Gastroesophageal sphincter (tissue), 4 donors: Measurements from ENCODE around the gene FGGY. TPM values are rescaled to one million over a fixed set of nuclear protein-coding genes. Genes with fewer than 3 reads are reported as not detected.

Experiments used
- ATAC-seq: fragments of 150-250 bp; one replicate; pipeline ENCODE4 v1.9.1; 2016; ENCODE audit warnings: mild to moderate bottlenecking, moderate library complexity
- H3K27ac ChIP-seq, 4 donors: fragments of 200-600 bp; sonication (generic) in 3 of 4; 1 replicate in 3 of 4; 2 replicates in 1 of 4; pipeline ENCODE4 v1.5.1; 2016 to 2019
- H3K27me3 ChIP-seq: fragments of 200-600 bp; sonication (generic); one replicate; pipeline ENCODE4 v1.5.1; 2019
- H3K36me3 ChIP-seq, 2 donors: fragments of 200-600 bp; sonication (generic); one replicate each; pipeline ENCODE4 v1.5.1; 2019; ENCODE audit warnings: control low read depth in 1 of 2
- H3K4me1 ChIP-seq, 3 donors: fragments of 200-600 bp; sonication (generic); 1 replicate in 2 of 3; 2 replicates in 1 of 3; pipeline ENCODE4 v1.5.1; 2016 to 2019; ENCODE audit warnings: control low read depth in 2 of 3
- H3K4me3 ChIP-seq, 2 donors: fragments of 200-600 bp; sonication (generic); one replicate each; pipeline ENCODE4 v1.5.1; 2019; ENCODE audit warnings: mild to moderate bottlenecking in 1 of 2, moderate library complexity in 1 of 2
- H3K9me3 ChIP-seq, 3 donors: fragments of 200-600 bp; sonication (generic); one replicate each; pipeline ENCODE4 v1.5.1; 2017 to 2019; ENCODE audit warnings: control low read depth in 2 of 3
- CTCF ChIP-seq, 4 experiments: fragments of 200-600 bp in 2 of 4; fragments of 450-650 bp in 2 of 4; sonication (generic) in 1 of 4; IDR thresholded peaks; one replicate each; pipeline ENCODE4 v1.5.1; 2017 to 2019; ENCODE audit warnings: antibody characterized with exemption in 4 of 4, mild to moderate bottlenecking in 2 of 4, moderate library complexity in 2 of 4
- EP300 ChIP-seq: sonication (generic); formaldehyde crosslinking; IDR thresholded peaks from one replicate; pipeline ENCODE4 v1.6.1; 2017; ENCODE audit warnings: antibody characterized with exemption, mild to moderate bottlenecking
- POLR2A ChIP-seq, 2 donors: fragments of 450-650 bp; IDR thresholded peaks; one replicate each; pipeline ENCODE4 v1.6.1; 2017; ENCODE audit warnings: antibody characterized with exemption in 2 of 2, mild to moderate bottlenecking in 2 of 2, moderate library complexity in 1 of 2
- POLR2AphosphoS5 ChIP-seq: sonication (generic); formaldehyde crosslinking; IDR thresholded peaks from one replicate; pipeline ENCODE4 v1.6.1; 2017; ENCODE audit warnings: antibody characterized with exemption
- WGBS, 2 donors: methylation state at CpG; one replicate each; pipeline ENCODE4 v1.1.5; 2018; ENCODE audit warnings: low coverage in 1 of 2; 5-methylcytosine and 5-hydroxymethylcytosine counted together
- total RNA-seq, 4 donors: library from RNA; depleted of rRNA; stranded (reverse); fragments of >200 nt; gene quantifications; one replicate each; pipeline ENCODE4 v1.1.0, GENCODE V29; 2016

The FGGY gene
- total RNA-seq, 4 donors from 2014 or later, result 19.0 to 29.6 (median 25.2) TPM

DNA sequence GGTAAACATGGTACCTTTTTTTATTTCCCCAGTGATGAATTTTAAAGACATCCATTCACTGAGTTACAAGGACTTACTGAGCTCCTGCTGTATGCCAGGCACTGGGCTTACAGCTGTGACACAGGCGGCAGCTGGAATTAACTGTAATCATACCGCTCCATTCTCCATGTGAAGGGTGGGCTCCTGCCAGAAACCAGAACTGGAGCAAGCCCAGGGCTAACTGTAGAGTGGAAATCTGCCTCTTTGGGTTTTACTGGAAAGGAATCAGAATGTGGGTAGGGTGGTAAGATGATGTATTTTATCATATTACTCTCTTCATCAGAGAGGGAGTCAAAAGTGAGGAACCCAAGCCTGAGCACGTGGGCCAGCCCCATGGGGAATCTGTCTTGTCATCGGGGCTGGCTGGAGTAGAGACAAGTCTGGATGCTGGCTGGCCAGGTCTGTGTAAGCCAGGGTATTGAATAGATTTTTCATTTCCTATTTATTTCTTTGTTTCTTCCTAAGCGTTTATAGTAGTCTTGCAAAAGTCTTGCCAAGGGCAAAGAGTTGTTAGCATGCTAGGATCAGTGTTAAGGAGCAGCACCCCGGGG lies 21.5 kb downstream of the FGGY start:
- ATAC-seq, result peak; percentile 48
- no peak overlapping the region for H3K4me3 ChIP-seq
- no peak for TF ChIP-seq EP300
- no peak for TF ChIP-seq POLR2A (IDR thresholded peaks at IDR 0.05)
- TF ChIP-seq POLR2AphosphoS5, result no peak
- TF ChIP-seq CTCF (IDR thresholded peaks at IDR 0.05), result no peak
- 64 to 73% methylated on average over 2 to 4 of the region's 6 CpGs for WGBS, 2 donors
- no peaks in the 10 kb centered on the region for H3K9me3 ChIP-seq
- no peak overlapping the region for H3K27ac ChIP-seq
- H3K27me3 ChIP-seq, result no peaks in the 10 kb centered on the region
- H3K4me1 ChIP-seq, result peaks cover 0 to 31% (median 4%) of the 10 kb centered on the region in 3 donors
- no peaks in the 10 kb centered on the region for H3K36me3 ChIP-seq

DNA sequence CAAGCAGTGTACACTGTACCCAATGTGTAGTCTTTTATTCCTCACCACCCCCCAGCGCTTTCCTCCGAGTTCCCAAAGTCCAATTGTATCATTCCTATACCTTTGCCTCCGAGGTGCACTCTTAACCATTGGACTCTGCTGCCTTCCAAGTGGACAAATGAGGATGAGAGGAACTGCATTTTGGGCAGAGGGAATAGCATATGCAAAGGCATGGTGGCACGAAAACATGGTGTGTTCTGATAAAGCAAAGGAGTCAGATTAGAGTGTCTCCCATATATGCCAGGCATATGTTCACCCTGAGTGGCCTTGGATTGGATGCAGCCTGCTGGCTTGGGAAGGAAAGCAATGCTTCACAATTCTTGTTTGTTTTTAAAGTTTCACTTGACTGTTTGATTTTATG lies 25.5 kb downstream of the FGGY start:
- Histone ChIP-seq H3K27ac (no peak overlapping the region), H3K9me3 (no peaks in the 10 kb centered on the region), H3K4me1 (peaks cover 0 to 13% (median 0%) of the 10 kb centered on the region in 3 donors), H3K27me3 (no peaks in the 10 kb centered on the region), H3K36me3 (peaks cover 0 to 5% of the 10 kb centered on the region in 2 donors), H3K4me3 (no peak overlapping the region)
- TF ChIP-seq EP300 (no peak), CTCF (IDR thresholded peaks at IDR 0.05) (no peak), POLR2A (IDR thresholded peaks at IDR 0.05) (no peak), POLR2AphosphoS5 (no peak)
- 89 to 100% methylated on average over 2 to 3 of the region's 4 CpGs for WGBS, 2 donors
- ATAC-seq, result no peak

DNA sequence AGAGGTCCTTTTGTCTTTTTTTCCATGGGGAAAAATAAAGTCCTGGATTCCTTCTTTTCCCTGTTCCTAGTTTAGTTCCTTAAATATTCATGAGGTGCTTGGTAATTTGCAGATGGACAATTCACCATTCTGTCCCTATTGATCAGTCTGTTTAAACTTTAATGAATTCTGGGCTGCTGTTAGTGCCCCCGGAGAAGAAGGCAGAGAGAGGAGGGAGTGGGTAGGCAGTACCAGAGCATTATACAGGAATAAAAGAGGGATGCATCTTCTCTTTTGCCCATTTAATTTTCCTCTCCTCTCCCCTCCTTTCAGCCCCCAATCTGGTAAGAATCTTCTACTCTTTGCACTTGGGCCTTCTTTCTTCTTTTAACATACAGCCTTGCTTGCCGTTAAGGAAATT lies 25.9 kb downstream of the FGGY start:
- no peak overlapping the region for H3K4me3 ChIP-seq
- no peak for ATAC-seq
- H3K27me3 ChIP-seq, result no peaks in the 10 kb centered on the region
- peaks cover 0 to 5% of the 10 kb centered on the region in 2 donors for H3K36me3 ChIP-seq
- WGBS, 2 donors, result 89% methylated on average over 2 of the region's 2 CpGs; no CpG with 5 or more reads in 1 of the 2 donors
- no peak for TF ChIP-seq POLR2AphosphoS5
- no peak for TF ChIP-seq EP300
- no peak for TF ChIP-seq CTCF (IDR thresholded peaks at IDR 0.05)
- TF ChIP-seq POLR2A (IDR thresholded peaks at IDR 0.05), result no peak
- H3K4me1 ChIP-seq, result peaks cover 0 to 9% (median 0%) of the 10 kb centered on the region in 3 donors
- no peaks in the 10 kb centered on the region for H3K9me3 ChIP-seq
- no peak overlapping the region for H3K27ac ChIP-seq

- 100% methylated on average over 3 of the region's 3 CpGs; no CpG with 5 or more reads in 1 of the 2 donors for WGBS, 2 donors
- Histone ChIP-seq H3K27ac (no peak overlapping the region), H3K27me3 (no peaks in the 10 kb centered on the region), H3K4me3 (no peak overlapping the region), H3K36me3 (peaks cover 0 to 5% of the 10 kb centered on the region in 2 donors), H3K4me1 (no peaks in the 10 kb centered on the region), H3K9me3 (no peaks in the 10 kb centered on the region)
- TF ChIP-seq CTCF (IDR thresholded peaks at IDR 0.05) (no peak), POLR2AphosphoS5 (no peak), EP300 (no peak), POLR2A (IDR thresholded peaks at IDR 0.05) (no peak)
- no peak for ATAC-seq
These were observed 27.0 kb downstream of the FGGY start for GRCh38 chr1:59323879-59324278.

GRCh38 chr1:59328353-59328752 lies 31.5 kb downstream of the FGGY start:
- Histone ChIP-seq H3K27ac (no peak overlapping the region), H3K27me3 (no peaks in the 10 kb centered on the region), H3K4me1 (no peaks in the 10 kb centered on the region), H3K36me3 (peaks cover 0 to 5% of the 10 kb centered on the region in 2 donors), H3K9me3 (no peaks in the 10 kb centered on the region), H3K4me3 (no peak overlapping the region)
- TF ChIP-seq POLR2AphosphoS5 (no peak), CTCF (IDR thresholded peaks at IDR 0.05) (no peak), EP300 (no peak), POLR2A (IDR thresholded peaks at IDR 0.05) (no peak)
- no peak for ATAC-seq
- 94 to 95% methylated on average over 2 of the region's 2 CpGs for WGBS, 2 donors
